Measurements from ENCODE around the gene CAPZB.

CAPZB gene

DNA sequence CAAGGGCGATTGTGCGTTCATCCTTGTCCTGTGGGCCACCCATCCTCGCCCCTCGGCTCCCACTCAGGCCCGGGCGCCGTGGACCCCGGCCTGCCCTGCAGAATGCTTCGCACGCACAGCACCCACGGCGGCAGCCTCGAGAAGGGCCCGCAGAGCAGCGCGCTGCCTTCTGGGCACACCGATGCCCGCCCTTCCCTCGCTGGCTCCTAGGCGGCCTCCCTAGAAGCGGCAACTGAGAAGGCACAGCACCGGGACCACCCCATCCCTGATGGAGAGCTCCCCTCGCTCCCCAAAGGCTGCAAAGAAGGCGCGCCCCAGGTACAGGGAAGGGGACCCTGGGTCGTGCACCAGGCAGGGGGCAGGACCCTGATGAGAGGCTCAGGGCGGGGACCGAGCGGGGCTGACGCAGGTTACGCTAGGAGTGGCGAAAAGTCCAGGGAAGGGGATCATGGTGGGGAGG lies 971 bp downstream of the CAPZB start:
- no peak for TF ChIP-seq EZH2phosphoT487 (conservative IDR thresholded peaks at IDR 0.05; ENCODE audit: low read length)
- TF ChIP-seq, protein P1, sequence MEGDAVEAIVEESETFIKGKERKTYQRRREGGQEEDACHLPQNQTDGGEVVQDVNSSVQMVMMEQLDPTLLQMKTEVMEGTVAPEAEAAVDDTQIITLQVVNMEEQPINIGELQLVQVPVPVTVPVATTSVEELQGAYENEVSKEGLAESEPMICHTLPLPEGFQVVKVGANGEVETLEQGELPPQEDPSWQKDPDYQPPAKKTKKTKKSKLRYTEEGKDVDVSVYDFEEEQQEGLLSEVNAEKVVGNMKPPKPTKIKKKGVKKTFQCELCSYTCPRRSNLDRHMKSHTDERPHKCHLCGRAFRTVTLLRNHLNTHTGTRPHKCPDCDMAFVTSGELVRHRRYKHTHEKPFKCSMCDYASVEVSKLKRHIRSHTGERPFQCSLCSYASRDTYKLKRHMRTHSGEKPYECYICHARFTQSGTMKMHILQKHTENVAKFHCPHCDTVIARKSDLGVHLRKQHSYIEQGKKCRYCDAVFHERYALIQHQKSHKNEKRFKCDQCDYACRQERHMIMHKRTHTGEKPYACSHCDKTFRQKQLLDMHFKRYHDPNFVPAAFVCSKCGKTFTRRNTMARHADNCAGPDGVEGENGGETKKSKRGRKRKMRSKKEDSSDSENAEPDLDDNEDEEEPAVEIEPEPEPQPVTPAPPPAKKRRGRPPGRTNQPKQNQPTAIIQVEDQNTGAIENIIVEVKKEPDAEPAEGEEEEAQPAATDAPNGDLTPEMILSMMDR (IDR thresholded peaks at IDR 0.05; ENCODE audit: insufficient read depth, low read length, poor library complexity, severe bottlenecking): no peak
- Histone ChIP-seq H4K20me1 (ENCODE audit: low read depth, low read length) (peaks cover 21% of the 10 kb centered on the region), H3K9me2 (replicated peaks; ENCODE audit: insufficient read depth, low read length) (no peaks in the 10 kb centered on the region), H3K4me2 (ENCODE audit: low read depth, low read length, poor library complexity, severe bottlenecking) (peak overlapping the region; percentile 76), H3K9ac (ENCODE audit: low read length) (peak overlapping the region; percentile 99), H3K36me3 (ENCODE audit: low read length) (no peaks in the 10 kb centered on the region), H3K79me2 (ENCODE audit: insufficient read depth, low read length) (peaks cover 59% of the 10 kb centered on the region), H3K4me3 (ENCODE audit: insufficient read depth, low read length, poor library complexity, severe bottlenecking) (peak overlapping the region; percentile 99), H3K27me3 (ENCODE audit: low read length) (no peaks in the 10 kb centered on the region), H3K27ac (ENCODE audit: low read depth, low read length) (peak overlapping the region; percentile 72; the same call in 1 of the 2 replicates), H3K9me3 (ENCODE audit: insufficient read depth, low read length) (no peaks in the 10 kb centered on the region), H3F3A (ENCODE audit: insufficient read depth) (0 out of 2 replicates have a peak, but pooled peaks cover 4% of the 10 kb centered on the region), H2AFZ (ENCODE audit: low read depth, low read length, severe bottlenecking) (no peak overlapping the region)

DNA sequence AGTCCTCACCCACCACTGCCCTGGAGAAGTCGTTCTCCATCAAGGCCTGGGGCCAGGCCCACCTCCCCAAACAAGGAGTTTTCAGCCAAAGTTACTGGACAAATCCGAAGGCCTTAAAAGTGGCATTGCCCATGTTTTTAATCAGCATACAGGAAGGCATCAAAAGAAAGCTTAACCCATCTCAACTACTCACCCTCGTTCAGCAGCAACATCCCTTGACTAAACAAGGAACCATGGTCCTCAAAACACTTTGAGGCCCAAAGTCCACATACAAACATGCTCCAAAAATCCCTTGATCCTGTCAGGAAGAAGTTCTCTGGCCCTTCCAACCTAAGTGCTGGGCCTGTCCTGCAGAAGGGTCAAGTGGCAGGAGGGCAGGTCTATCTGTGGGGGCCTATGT lies 1.6 kb downstream of the CAPZB start:
- peaks cover 21% of the 10 kb centered on the region for H4K20me1 ChIP-seq (ENCODE audit: low read depth, low read length)
- no peaks in the 10 kb centered on the region for H3K9me2 ChIP-seq (replicated peaks; ENCODE audit: insufficient read depth, low read length)
- H2AFZ ChIP-seq (ENCODE audit: low read depth, low read length, severe bottlenecking): no peak overlapping the region
- TF ChIP-seq, protein P1 (IDR thresholded peaks at IDR 0.05; ENCODE audit: insufficient read depth, low read length, poor library complexity, severe bottlenecking): no peak
- no peak for TF ChIP-seq EZH2phosphoT487 (conservative IDR thresholded peaks at IDR 0.05; ENCODE audit: low read length)
- no peaks in the 10 kb centered on the region for H3K9me3 ChIP-seq (ENCODE audit: insufficient read depth, low read length)
- H3K36me3 ChIP-seq (ENCODE audit: low read length): no peaks in the 10 kb centered on the region
- peak overlapping the region; percentile 99 for H3K9ac ChIP-seq (ENCODE audit: low read length)
- H3K4me2 ChIP-seq (ENCODE audit: low read depth, low read length, poor library complexity, severe bottlenecking): peak overlapping the region; percentile 76
- H3K27ac ChIP-seq (ENCODE audit: low read depth, low read length): no peak overlapping the region
- peaks cover 66% of the 10 kb centered on the region for H3K79me2 ChIP-seq (ENCODE audit: insufficient read depth, low read length)
- H3F3A ChIP-seq (ENCODE audit: insufficient read depth): 0 out of 2 replicates have a peak, but pooled peaks cover 4% of the 10 kb centered on the region
- H3K27me3 ChIP-seq (ENCODE audit: low read length): no peaks in the 10 kb centered on the region
- H3K4me3 ChIP-seq (ENCODE audit: insufficient read depth, low read length, poor library complexity, severe bottlenecking): peak overlapping the region; percentile 99

DNA sequence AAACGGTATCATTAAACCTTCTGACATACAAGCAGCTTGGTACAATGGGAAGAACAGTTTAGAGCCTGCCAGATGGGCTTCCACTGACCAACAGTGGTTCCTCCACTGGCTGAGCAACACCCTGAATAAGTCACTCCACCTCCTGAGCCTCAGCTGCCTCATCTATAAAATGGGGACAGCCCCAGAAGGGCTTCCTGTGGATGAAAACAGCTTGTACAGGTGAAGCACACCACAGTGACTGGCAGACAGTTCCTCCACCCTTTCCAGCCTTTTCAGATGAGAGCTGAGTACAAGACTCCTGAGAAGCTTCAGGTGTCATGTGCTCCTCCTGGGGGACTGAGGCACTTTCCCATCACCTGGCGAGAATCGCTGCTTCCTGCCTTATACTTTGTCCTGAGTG lies 2.1 kb downstream of the CAPZB start:
- Histone ChIP-seq H3F3A (ENCODE audit: insufficient read depth) (0 out of 2 replicates have a peak, but pooled peaks cover 4% of the 10 kb centered on the region), H3K27me3 (ENCODE audit: low read length) (no peaks in the 10 kb centered on the region), H3K9ac (ENCODE audit: low read length) (peak overlapping the region; percentile 99), H3K9me3 (ENCODE audit: insufficient read depth, low read length) (no peaks in the 10 kb centered on the region), H3K79me2 (ENCODE audit: insufficient read depth, low read length) (peaks cover 70% of the 10 kb centered on the region), H3K4me2 (ENCODE audit: low read depth, low read length, poor library complexity, severe bottlenecking) (peak overlapping the region; percentile 76), H2AFZ (ENCODE audit: low read depth, low read length, severe bottlenecking) (no peak overlapping the region), H3K27ac (ENCODE audit: low read depth, low read length) (no peak overlapping the region), H4K20me1 (ENCODE audit: low read depth, low read length) (peaks cover 25% of the 10 kb centered on the region), H3K9me2 (replicated peaks; ENCODE audit: insufficient read depth, low read length) (no peaks in the 10 kb centered on the region), H3K36me3 (ENCODE audit: low read length) (no peaks in the 10 kb centered on the region), H3K4me3 (ENCODE audit: insufficient read depth, low read length, poor library complexity, severe bottlenecking) (no peak overlapping the region)
- TF ChIP-seq, protein P1 (IDR thresholded peaks at IDR 0.05; ENCODE audit: insufficient read depth, low read length, poor library complexity, severe bottlenecking): no peak
- no peak for TF ChIP-seq EZH2phosphoT487 (conservative IDR thresholded peaks at IDR 0.05; ENCODE audit: low read length)
